OCI-LY7 (cell line): Measurements from ENCODE around the gene EIF3F. TPM values are rescaled to one million over a fixed set of nuclear protein-coding genes. Genes with fewer than 3 reads are reported as not detected.
A peak's percentile ranks its signal among the peaks of the same experiment; 100 is the strongest.

ENCODE experiments used
- BruUV-seq: library from RNA; stranded (reverse); fragments of 400-500 nt; replicated peaks from 2 replicates; lab custom pipeline; 2021; lab: Mats Ljungman, UMichigan
- CTCF ChIA-PET: fragments of 300-600 bp; sonication (Branson Sonifier 250); formaldehyde crosslinking; loops from one replicate; lab custom pipeline; 2022; ENCODE audit warnings: antibody characterized with exemption; ENCODE audit not compliant: unreplicated experiment; lab: Charles Lee
- POLR2A ChIA-PET: fragments of 300-600 bp; sonication (Branson Sonifier 250); formaldehyde crosslinking; loops from one replicate; lab custom pipeline; 2022; ENCODE audit warnings: antibody characterized with exemption; lab: Charles Lee
- DNase-seq: peaks from one replicate; pipeline ENCODE4 v3.0.0-alpha.2; 2015; ENCODE audit warnings: low spot score
- H2AFZ ChIP-seq: fragments of 200-600 bp; sonication (generic), shearing (Covaris generic); 2 replicates; pipeline ENCODE4 v1.6.1; 2014; ENCODE audit warnings: mild to moderate bottlenecking, antibody characterized with exemption, low read length, moderate library complexity
- H3K27ac ChIP-seq: fragments of 200-600 bp; sonication (generic); 2 replicates; pipeline ENCODE4 v1.5.1; 2014; ENCODE audit warnings: mixed run types, low read depth, mild to moderate bottlenecking, moderate library complexity, low read length, inconsistent platforms; ENCODE audit not compliant: poor library complexity, severe bottlenecking
- H3K36me3 ChIP-seq: fragments of 200-600 bp; sonication (generic); 2 replicates; pipeline ENCODE4 v1.6.1; 2014; ENCODE audit warnings: mild to moderate bottlenecking, antibody characterized with exemption, low read length, moderate library complexity, mixed read lengths; ENCODE audit not compliant: insufficient read depth
- H3K4me1 ChIP-seq: fragments of 200-600 bp; sonication (generic); 2 replicates; pipeline ENCODE4 v1.5.1; 2014; ENCODE audit warnings: mild to moderate bottlenecking, low read length; ENCODE audit not compliant: insufficient read depth, poor library complexity, severe bottlenecking
- H3K4me2 ChIP-seq: fragments of 200-600 bp; sonication (generic); 2 replicates; pipeline ENCODE4 v1.6.1; 2014; ENCODE audit warnings: mild to moderate bottlenecking, low read length
- H3K4me3 ChIP-seq: fragments of 200-600 bp; sonication (generic); 2 replicates; pipeline ENCODE4 v1.5.1; 2014; ENCODE audit warnings: mild to moderate bottlenecking, low read depth, low read length; ENCODE audit not compliant: poor library complexity, severe bottlenecking
- H3K79me2 ChIP-seq: fragments of 200-600 bp; sonication (generic); 2 replicates; pipeline ENCODE4 v1.6.1; 2016; ENCODE audit warnings: low read depth, mild to moderate bottlenecking, low read length, moderate library complexity, mixed read lengths; ENCODE audit not compliant: insufficient read depth
- H3K9me2 ChIP-seq: fragments of 200-600 bp; sonication (generic); 2 replicates; pipeline ENCODE4 v1.6.1; 2016; ENCODE audit warnings: mild to moderate bottlenecking, low read length, mixed read lengths; ENCODE audit not compliant: insufficient read depth
- H3K9me3 ChIP-seq: fragments of 200-600 bp; sonication (generic); 2 replicates; pipeline ENCODE4 v1.6.1; 2014; ENCODE audit warnings: mild to moderate bottlenecking, mixed run types, low read length, mixed read lengths
- H4K20me1 ChIP-seq: fragments of 200-600 bp; sonication (generic); 2 replicates; pipeline ENCODE4 v1.6.1; 2014; ENCODE audit warnings: mild to moderate bottlenecking, antibody characterized with exemption, low read length, moderate library complexity, mixed read lengths; ENCODE audit not compliant: insufficient read depth
- CTCF ChIP-seq: fragments of 200-600 bp; sonication (generic); conservative IDR thresholded peaks from 2 replicates; pipeline ENCODE4 v1.5.1; 2014; ENCODE audit warnings: mild to moderate bottlenecking, antibody characterized with exemption, low read length, moderate library complexity, mixed read lengths
- EZH2phosphoT487 ChIP-seq: fragments of 200-600 bp; sonication (generic); IDR thresholded peaks from 2 replicates; pipeline ENCODE4 v1.6.1; 2018; ENCODE audit warnings: low read depth, borderline replicate concordance, mild to moderate bottlenecking, mixed run types, antibody characterized with exemption, low read length, moderate library complexity, mixed read lengths
- intact Hi-C: fragments of 100-400 bp; cut with micrococcal nuclease; formaldehyde crosslinking; loops from one replicate; pipeline ENCODE4 v1.10.0; 2022; ENCODE audit not compliant: unreplicated experiment
- total RNA-seq, 2 experiments: library from RNA; depleted of rRNA in 1 of 2; stranded (reverse); fragments of >200 nt in 1 of 2; shearing (Covaris generic) in 1 of 2; gene quantifications; 2 replicates each; pipeline ENCODE4 v1.2.3, GENCODE V29; 2014 to 2022

The EIF3F gene
- total RNA-seq, 2 experiments from 2014 or later: 367 to 376 TPM

GRCh38 chr11:8006349-8006977 lies 19.3 kb downstream of the EIF3F start:
- peak; percentile 62 for DNase-seq
- no peaks in the 10 kb centered on the region for H3K4me1 ChIP-seq
- H3K36me3 ChIP-seq: no peaks in the 10 kb centered on the region
- intact Hi-C loops: loop anchor here (1.0 to 2.0 kb wide), 2 partner anchors 84 to 93 kb away; no protein-coding TSS in a partner anchor
- ChIA-PET CTCF (interaction anchor here (1.2 to 1.6 kb wide), 2 partner anchors 84 to 93 kb away, joined by 4 to 10 read pairs; no protein-coding TSS in a partner anchor), POLR2A (interaction anchor here (1.2 kb wide), 1 partner anchor 18 kb away, joined by 5 read pairs; no protein-coding TSS in a partner anchor)
- BruUV-seq: no TSS peak
- TF ChIP-seq CTCF (peak; percentile 96), EZH2phosphoT487 (no peak)
- H3K4me2 ChIP-seq: no peak overlapping the region
- H3K9me3 ChIP-seq: no peaks in the 10 kb centered on the region
- no peak overlapping the region for H2AFZ ChIP-seq
- no peak overlapping the region for H3K4me3 ChIP-seq
- no peaks in the 10 kb centered on the region for H3K9me2 ChIP-seq
- H4K20me1 ChIP-seq: no peaks in the 10 kb centered on the region
- no peaks in the 10 kb centered on the region for H3K79me2 ChIP-seq
- no peak overlapping the region for H3K27ac ChIP-seq

GRCh38 chr11:8008212-8008611 lies 21.1 kb downstream of the EIF3F start:
- Histone ChIP-seq H3K9me3 (no peaks in the 10 kb centered on the region), H4K20me1 (no peaks in the 10 kb centered on the region), H3K4me3 (no peak overlapping the region), H3K4me1 (no peaks in the 10 kb centered on the region), H3K4me2 (no peak overlapping the region), H2AFZ (no peak overlapping the region), H3K79me2 (no peaks in the 10 kb centered on the region), H3K9me2 (no peaks in the 10 kb centered on the region), H3K36me3 (no peaks in the 10 kb centered on the region), H3K27ac (no peak overlapping the region)
- intact Hi-C loops: no loop called here
- no peak for DNase-seq
- TF ChIP-seq CTCF (no peak), EZH2phosphoT487 (no peak)
- ChIA-PET CTCF (no interaction called here), POLR2A (no interaction called here)
- BruUV-seq: no TSS peak

GRCh38 chr11:8009856-8010255 lies 22.7 kb downstream of the EIF3F start:
- no peaks in the 10 kb centered on the region for H3K79me2 ChIP-seq
- intact Hi-C loops: no loop called here
- H3K4me1 ChIP-seq: no peaks in the 10 kb centered on the region
- TF ChIP-seq CTCF (no peak), EZH2phosphoT487 (no peak)
- no peak overlapping the region for H3K4me2 ChIP-seq
- no peak for DNase-seq
- ChIA-PET CTCF (no interaction called here), POLR2A (no interaction called here)
- H4K20me1 ChIP-seq: no peaks in the 10 kb centered on the region
- no peak overlapping the region for H3K4me3 ChIP-seq
- no peaks in the 10 kb centered on the region for H3K9me3 ChIP-seq
- H3K36me3 ChIP-seq: no peaks in the 10 kb centered on the region
- no peaks in the 10 kb centered on the region for H3K9me2 ChIP-seq
- H3K27ac ChIP-seq: no peak overlapping the region
- BruUV-seq: no TSS peak
- no peak overlapping the region for H2AFZ ChIP-seq
